Neural progenitor cell (in vitro differentiated cells): ENCODE measurements around the gene SMAGP. TPM values are rescaled to one million over a fixed set of nuclear protein-coding genes. Genes with fewer than 3 reads are reported as not detected.

ENCODE experiments used
- DNase-seq: peaks from one replicate; pipeline ENCODE4 v3.0.0-alpha.2; 2016; ENCODE audit warnings: low spot score
- H2AFZ ChIP-seq: fragments of 200-600 bp; sonication (generic); replicated peaks from 2 replicates; pipeline ENCODE4 v1.6.1; 2016; ENCODE audit warnings: antibody characterized with exemption
- H3F3A ChIP-seq: fragments of 200-600 bp; sonication (generic); 2 replicates; pipeline ENCODE4 v1.6.1; 2016; ENCODE audit warnings: antibody characterized with exemption, low read depth
- H3K27ac ChIP-seq: fragments of 200-600 bp; sonication (generic); 2 replicates; pipeline ENCODE4 v1.5.1; 2016; ENCODE audit warnings: mild to moderate bottlenecking
- H3K27me3 ChIP-seq: fragments of 200-600 bp; sonication (generic); 2 replicates; pipeline ENCODE4 v1.6.1; 2016; ENCODE audit warnings: mild to moderate bottlenecking, moderate library complexity
- H3K36me3 ChIP-seq: fragments of 200-600 bp; sonication (generic); 2 replicates; pipeline ENCODE4 v1.5.1; 2016
- H3K4me1 ChIP-seq: fragments of 200-600 bp; sonication (generic); 2 replicates; pipeline ENCODE4 v1.6.1; 2016; ENCODE audit warnings: mixed run types
- H3K4me2 ChIP-seq: fragments of 200-600 bp; sonication (generic); 2 replicates; pipeline ENCODE4 v1.6.1; 2016
- H3K4me3 ChIP-seq: fragments of 200-600 bp; sonication (generic); 2 replicates; pipeline ENCODE4 v1.5.1; 2016
- H3K79me2 ChIP-seq: fragments of 200-600 bp; sonication (generic); 2 replicates; pipeline ENCODE4 v1.6.1; 2016; ENCODE audit warnings: low read depth
- H3K9ac ChIP-seq: fragments of 200-600 bp; sonication (generic); 2 replicates; pipeline ENCODE4 v1.6.1; 2016
- H3K9me3 ChIP-seq: fragments of 200-600 bp; sonication (generic); 2 replicates; pipeline ENCODE4 v1.5.1; 2016; ENCODE audit warnings: low read depth
- H4K20me1 ChIP-seq: fragments of 200-600 bp; sonication (generic); 2 replicates; pipeline ENCODE4 v1.6.1; 2016; ENCODE audit warnings: low read depth
- H3K27ac Mint-ChIP-seq: 3 replicates; pipeline ENCODE4 v1.8.0; 2021; ENCODE audit warnings: mixed read lengths
- H3K27me3 Mint-ChIP-seq: 2 replicates; pipeline ENCODE4 v1.8.0; 2022; ENCODE audit warnings: low read depth, mild to moderate bottlenecking, inconsistent platforms, moderate library complexity, mixed read lengths; ENCODE audit not compliant: insufficient read depth
- H3K36me3 Mint-ChIP-seq: 3 replicates; pipeline ENCODE4 v1.8.0; 2021; ENCODE audit warnings: mixed read lengths
- H3K4me1 Mint-ChIP-seq: 3 replicates; pipeline ENCODE4 v1.8.0; 2021; ENCODE audit warnings: mixed read lengths
- H3K4me3 Mint-ChIP-seq: 3 replicates; pipeline ENCODE4 v1.8.0; 2021; ENCODE audit warnings: mild to moderate bottlenecking, moderate library complexity, mixed read lengths
- H3K9me3 Mint-ChIP-seq: 3 replicates; pipeline ENCODE4 v1.8.0; 2020; ENCODE audit warnings: mixed read lengths
- CTCF ChIP-seq: fragments of 200-600 bp; sonication (generic); IDR thresholded peaks from 2 replicates; pipeline ENCODE4 v1.5.1; 2017; ENCODE audit warnings: antibody characterized with exemption, mild to moderate bottlenecking
- EZH2 ChIP-seq: fragments of 200-600 bp; sonication (generic); IDR thresholded peaks from 2 replicates; pipeline ENCODE4 v1.6.1; 2017; ENCODE audit warnings: antibody characterized with exemption, mild to moderate bottlenecking, moderate library complexity
- EZH2phosphoT487 ChIP-seq: fragments of 200-600 bp; sonication (generic); IDR thresholded peaks from 2 replicates; pipeline ENCODE4 v1.6.1; 2017; ENCODE audit warnings: antibody characterized with exemption
- total RNA-seq: library from RNA; depleted of rRNA; stranded (reverse); fragments of >200 nt; gene quantifications from 2 replicates; pipeline ENCODE4 v1.2.3, GENCODE V29; 2015; ENCODE audit warnings: low replicate concordance

Gene SMAGP
- total RNA-seq, 1 donor from 2014 or later = 19.0 TPM

- Mint-ChIP-seq H3K9me3 (no peaks in the 10 kb centered on the region), H3K4me1 (peaks cover 3% of the 10 kb centered on the region), H3K36me3 (no peaks in the 10 kb centered on the region), H3K27me3 (peaks cover 6% of the 10 kb centered on the region), H3K27ac (no peak overlapping the region), H3K4me3 (no peak overlapping the region)
- Histone ChIP-seq H3K36me3 (no peaks in the 10 kb centered on the region), H4K20me1 (no peaks in the 10 kb centered on the region), H3K27ac (no peak overlapping the region), H3F3A (no peaks in the 10 kb centered on the region), H3K27me3 (no peaks in the 10 kb centered on the region), H2AFZ (no peak overlapping the region), H3K4me3 (no peak overlapping the region), H3K9me3 (no peaks in the 10 kb centered on the region), H3K4me2 (no peak overlapping the region), H3K9ac (no peak overlapping the region), H3K79me2 (no peaks in the 10 kb centered on the region), H3K4me1 (no peaks in the 10 kb centered on the region)
- DNase-seq = no peak
- TF ChIP-seq CTCF (no peak), EZH2 (no peak)
Observed at GRCh38 chr12:51205350-51205749, 64.9 kb downstream of the SMAGP start.

- no peak overlapping the region for H3K9ac ChIP-seq
- peaks cover 14% of the 10 kb centered on the region for H3K4me1 Mint-ChIP-seq
- H3K27me3 Mint-ChIP-seq = peaks cover 2% of the 10 kb centered on the region
- no peak overlapping the region for H3K27ac ChIP-seq
- no peak overlapping the region for H2AFZ ChIP-seq
- no peaks in the 10 kb centered on the region for H3K36me3 ChIP-seq
- no peak overlapping the region for H3K4me3 Mint-ChIP-seq
- no peaks in the 10 kb centered on the region for H3K9me3 ChIP-seq
- no peaks in the 10 kb centered on the region for H3K36me3 Mint-ChIP-seq
- H3F3A ChIP-seq = no peaks in the 10 kb centered on the region
- no peaks in the 10 kb centered on the region for H3K4me1 ChIP-seq
- H3K4me3 ChIP-seq = no peak overlapping the region
- no peaks in the 10 kb centered on the region for H3K79me2 ChIP-seq
- no peaks in the 10 kb centered on the region for H4K20me1 ChIP-seq
- no peaks in the 10 kb centered on the region for H3K9me3 Mint-ChIP-seq
- no peak for DNase-seq
- H3K27ac Mint-ChIP-seq = no peak overlapping the region
- no peak for TF ChIP-seq CTCF
- TF ChIP-seq EZH2phosphoT487 = no peak
- no peak for TF ChIP-seq EZH2
- no peaks in the 10 kb centered on the region for H3K27me3 ChIP-seq
- no peak overlapping the region for H3K4me2 ChIP-seq
Observed at GRCh38 chr12:51202718-51203117, 67.5 kb downstream of the SMAGP start.

GRCh38 chr12:51200806-51201205 is 69.4 kb downstream of the SMAGP start:
- Histone ChIP-seq H3K36me3 (no peaks in the 10 kb centered on the region), H3K4me1 (no peaks in the 10 kb centered on the region), H3K27me3 (no peaks in the 10 kb centered on the region), H3K4me3 (no peak overlapping the region), H3K27ac (no peak overlapping the region), H3K79me2 (no peaks in the 10 kb centered on the region), H3F3A (no peaks in the 10 kb centered on the region), H4K20me1 (no peaks in the 10 kb centered on the region), H3K4me2 (no peak overlapping the region), H3K9me3 (no peaks in the 10 kb centered on the region), H2AFZ (no peak overlapping the region), H3K9ac (no peak overlapping the region)
- Mint-ChIP-seq H3K27me3 (no peaks in the 10 kb centered on the region), H3K36me3 (no peaks in the 10 kb centered on the region), H3K4me1 (peaks cover 14% of the 10 kb centered on the region), H3K9me3 (no peaks in the 10 kb centered on the region), H3K4me3 (no peak overlapping the region), H3K27ac (no peak overlapping the region)
- DNase-seq = no peak
- TF ChIP-seq CTCF = no peak
- no peak for TF ChIP-seq EZH2phosphoT487
- no peak for TF ChIP-seq EZH2

GRCh38 chr12:51200156-51200555 is 70.1 kb downstream of the SMAGP start:
- Histone ChIP-seq H3K36me3 (no peaks in the 10 kb centered on the region), H3K79me2 (no peaks in the 10 kb centered on the region), H3K9me3 (no peaks in the 10 kb centered on the region), H3K9ac (no peak overlapping the region), H4K20me1 (no peaks in the 10 kb centered on the region), H3K4me2 (no peak overlapping the region), H3K4me3 (no peak overlapping the region), H2AFZ (no peak overlapping the region), H3K27ac (no peak overlapping the region), H3K27me3 (no peaks in the 10 kb centered on the region), H3F3A (no peaks in the 10 kb centered on the region), H3K4me1 (no peaks in the 10 kb centered on the region)
- H3K9me3 Mint-ChIP-seq = no peaks in the 10 kb centered on the region
- H3K27me3 Mint-ChIP-seq = no peaks in the 10 kb centered on the region
- no peak for DNase-seq
- no peaks in the 10 kb centered on the region for H3K36me3 Mint-ChIP-seq
- H3K4me3 Mint-ChIP-seq = no peak overlapping the region
- H3K4me1 Mint-ChIP-seq = peaks cover 11% of the 10 kb centered on the region
- H3K27ac Mint-ChIP-seq = no peak overlapping the region
- TF ChIP-seq CTCF (no peak), EZH2 (no peak), EZH2phosphoT487 (no peak)
